ENCODE data around the gene VPS13D. TPM values are rescaled to one million over a fixed set of nuclear protein-coding genes. Genes with fewer than 3 reads are reported as not detected.

VPS13D gene
- total and polyA plus RNA-seq, 4 donors: 10.2 to 68.3 (median 12.6) TPM

- H3K9me3 ChIP-seq (ENCODE audit: control insufficient read depth in 4 of 4, low read length in 3 of 4): no peaks in the 10 kb centered on the region
- TF ChIP-seq CTCF (IDR thresholded peaks at IDR 0.05; ENCODE audit: low read depth, low read length, missing input control): no peak
- no peak for TF ChIP-seq RAD21 (IDR thresholded peaks at IDR 0.05)
- TF ChIP-seq ZBTB33 (IDR thresholded peaks at IDR 0.05): no peak
- TF ChIP-seq GABPA (IDR thresholded peaks at IDR 0.05 in 1 of 2, conservative IDR thresholded peaks at IDR 0.05 in 1 of 2): no peak
- no peak for TF ChIP-seq ATF3 (IDR thresholded peaks at IDR 0.05)
- peaks cover 33 to 45% (median 41%) of the 10 kb centered on the region in 4 donors for H3K4me1 ChIP-seq (ENCODE audit: control insufficient read depth in 4 of 4, insufficient read depth in 4 of 4, low read length in 3 of 4)
- no peak overlapping the region for H3K9ac ChIP-seq (ENCODE audit: low read depth in 1 of 2, low read length in 2 of 2)
- 82% methylated on average over 5 of the region's 5 CpGs for WGBS
- no peak for DNase-seq (ENCODE audit: low spot score)
- peaks cover 13 to 32% (median 27%) of the 10 kb centered on the region in 4 donors for H3K36me3 ChIP-seq (ENCODE audit: control insufficient read depth in 4 of 4, insufficient read depth in 3 of 4, low read depth in 1 of 4, low read length in 3 of 4)
- no peak overlapping the region for H3K27ac ChIP-seq (ENCODE audit: low read depth in 1 of 2, low read length in 2 of 2)
- no peak overlapping the region for H3K4me3 ChIP-seq (ENCODE audit: low read depth in 1 of 3, low read length in 3 of 3)
- no peaks in the 10 kb centered on the region for H3K27me3 ChIP-seq (ENCODE audit: control insufficient read depth in 4 of 4, insufficient read depth in 4 of 4, low read length in 3 of 4)
Measured at GRCh38 chr1:12189328-12189682, 40.5 kb upstream of the VPS13D start.

- Histone ChIP-seq H3K9me3 (ENCODE audit: control insufficient read depth in 4 of 4, low read length in 3 of 4) (no peaks in the 10 kb centered on the region), H3K4me1 (ENCODE audit: control insufficient read depth in 4 of 4, insufficient read depth in 4 of 4, low read length in 3 of 4) (peaks cover 16 to 24% (median 20%) of the 10 kb centered on the region in 4 donors), H3K9ac (ENCODE audit: low read depth in 1 of 2, low read length in 2 of 2) (no peak overlapping the region), H3K36me3 (ENCODE audit: control insufficient read depth in 4 of 4, insufficient read depth in 3 of 4, low read depth in 1 of 4, low read length in 3 of 4) (peaks cover 14 to 45% (median 34%) of the 10 kb centered on the region in 4 donors), H3K27ac (ENCODE audit: low read depth in 1 of 2, low read length in 2 of 2) (no peak overlapping the region), H3K27me3 (ENCODE audit: control insufficient read depth in 4 of 4, insufficient read depth in 4 of 4, low read length in 3 of 4) (no peaks in the 10 kb centered on the region), H3K4me3 (ENCODE audit: low read depth in 1 of 3, low read length in 3 of 3) (no peak overlapping the region)
- no peak for TF ChIP-seq GABPA (IDR thresholded peaks at IDR 0.05 in 1 of 2, conservative IDR thresholded peaks at IDR 0.05 in 1 of 2)
- TF ChIP-seq NR2F2 (IDR thresholded peaks at IDR 0.05): no peak
- no peak for TF ChIP-seq REST (IDR thresholded peaks at IDR 0.05)
- TF ChIP-seq MAX (IDR thresholded peaks at IDR 0.05): no peak
- no peak for TF ChIP-seq JUND (IDR thresholded peaks at IDR 0.05)
- no peak for TF ChIP-seq FOXA1 (IDR thresholded peaks at IDR 0.05)
- no peak for TF ChIP-seq ZBTB33 (IDR thresholded peaks at IDR 0.05)
- no peak for TF ChIP-seq CTCF (IDR thresholded peaks at IDR 0.05; ENCODE audit: low read depth, low read length, missing input control)
- TF ChIP-seq FOXA2 (IDR thresholded peaks at IDR 0.05): no peak
- no peak for TF ChIP-seq EGR1 (IDR thresholded peaks at IDR 0.05; ENCODE audit: low read depth in 2 of 2)
- no peak for TF ChIP-seq TAF1 (conservative IDR thresholded peaks at IDR 0.05)
- TF ChIP-seq RXRA (IDR thresholded peaks at IDR 0.05): no peak
- TF ChIP-seq HNF4G (IDR thresholded peaks at IDR 0.05): no peak
- no peak for TF ChIP-seq SP1 (IDR thresholded peaks at IDR 0.05)
- no peak for TF ChIP-seq ATF3 (IDR thresholded peaks at IDR 0.05)
- 95% methylated on average over 58 of the region's 58 CpGs for WGBS
- DNase-seq (ENCODE audit: low spot score): no peak
Measured at GRCh38 chr1:12191242-12192032, 38.4 kb upstream of the VPS13D start.

Data from liver (tissue), 9 donors.